ENCODE measurements around the gene NIPBL. TPM values are rescaled to one million over a fixed set of nuclear protein-coding genes. Genes with fewer than 3 reads are reported as not detected.

The NIPBL gene
- total and polyA plus RNA-seq, 2 of the 13 experiments (the other 11 are each of a cell fraction or from before 2014, with no cell fraction given): 12.3 to 32.3 TPM

GRCh38 chr5:36879274-36880033 lies 2.9 kb downstream of the NIPBL start:
- no peak for ATAC-seq
- Histone ChIP-seq H4K20me1 (ENCODE audit: insufficient read depth, low read length) (peaks cover 63% of the 10 kb centered on the region), H3K4me1 (ENCODE audit: insufficient read depth, low read length) (peaks cover 34% of the 10 kb centered on the region), H3K27me3 (ENCODE audit: control insufficient read depth in 1 of 2, insufficient read depth in 2 of 2, low read length in 2 of 2) (peaks cover 0 to 3% of the 10 kb centered on the region in 2 experiments; a peak in 1 of 5 replicates), H3K36me3 (replicated peaks in 1 of 2; ENCODE audit: control insufficient read depth in 1 of 2, insufficient read depth in 2 of 2, low read length in 2 of 2) (no peaks in the 10 kb centered on the region), H3K4me3 (replicated peaks in 1 of 3; ENCODE audit: insufficient read depth in 1 of 3, low read depth in 2 of 3, low read length in 3 of 3) (peak overlapping the region; percentile 94 to 100 (median 99); a peak in 5 of 6 replicates), H3K27ac (ENCODE audit: extremely low read length, insufficient read depth, low read length) (no peak overlapping the region), H2AFZ (ENCODE audit: low read length) (no peak overlapping the region), H3K9me3 (ENCODE audit: low read length) (no peaks in the 10 kb centered on the region), H3K9ac (ENCODE audit: insufficient read depth, low read depth, low read length) (peak overlapping the region; percentile 97), H3K79me2 (ENCODE audit: insufficient read depth, low read length) (peaks cover 94% of the 10 kb centered on the region), H3K4me2 (ENCODE audit: low read depth, low read length) (peak overlapping the region; percentile 86)
- intact Hi-C loops (cut with micrococcal nuclease; ENCODE audit: unreplicated experiment): loop anchor here (5.0 to 10.0 kb wide), 2 partner anchors 123 to 725 kb away; partner anchors contain the start of genes LMBRD2 and SKP2
- ChIA-PET CTCF (ENCODE audit: low intra/inter-chr PET ratio, low total read pairs) (no interaction called here), POLR2A (no interaction called here)
- TF ChIP-seq CCDC6 (CRISPR knock-in tag; IDR thresholded peaks at IDR 0.05) (no peak), AKAP8 (CRISPR knock-in tag; IDR thresholded peaks at IDR 0.05) (no peak), MEIS2 (CRISPR knock-in tag; IDR thresholded peaks at IDR 0.05) (no peak), TAF15 (IDR thresholded peaks at IDR 0.05; ENCODE audit: low read depth, low read length, poor library complexity, severe bottlenecking) (no peak), ZNF839 (CRISPR knock-in tag; IDR thresholded peaks at IDR 0.05; ENCODE audit: borderline replicate concordance) (no peak), RFXANK (CRISPR knock-in tag; IDR thresholded peaks at IDR 0.05) (no peak), CC2D1A (CRISPR knock-in tag; IDR thresholded peaks at IDR 0.05) (no peak), ZFP41 (CRISPR knock-in tag; IDR thresholded peaks at IDR 0.05; ENCODE audit: borderline replicate concordance) (no peak), SP2 (CRISPR knock-in tag; IDR thresholded peaks at IDR 0.05) (no peak)
- TF ChIP-seq, protein P1, sequence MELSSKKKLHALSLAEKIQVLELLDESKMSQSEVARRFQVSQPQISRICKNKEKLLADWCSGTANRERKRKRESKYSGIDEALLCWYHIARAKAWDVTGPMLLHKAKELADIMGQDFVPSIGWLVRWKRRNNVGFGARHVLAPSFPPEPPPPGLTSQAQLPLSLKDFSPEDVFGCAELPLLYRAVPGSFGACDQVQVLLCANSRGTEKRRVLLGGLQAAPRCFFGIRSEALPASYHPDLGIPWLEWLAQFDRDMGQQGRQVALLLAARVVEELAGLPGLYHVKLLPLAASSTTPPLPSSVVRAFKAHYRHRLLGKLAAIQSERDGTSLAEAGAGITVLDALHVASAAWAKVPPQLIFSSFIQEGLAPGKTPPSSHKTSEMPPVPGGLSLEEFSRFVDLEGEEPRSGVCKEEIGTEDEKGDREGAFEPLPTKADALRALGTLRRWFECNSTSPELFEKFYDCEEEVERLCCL (CRISPR knock-in tag; IDR thresholded peaks at IDR 0.05; ENCODE audit: borderline replicate concordance): no peak
- FAIRE-seq: no peak
- DNase-seq (ENCODE audit: low spot score): no peak
- in situ Hi-C loops (cut with HindIII; ENCODE audit: extremely low pct_ligation_motif_present, low pct_unique_long_range_greater_than_20kb): no loop called here
- BruUV-seq (replicated peaks): no TSS peak
- 25% methylated on average over 2 of the region's 2 CpGs for WGBS (ENCODE audit: low lambda C conversion rate)

All from HepG2 (cell line).